OCI-LY3 (cell line): ENCODE results near the gene TGFB1.

Source experiments
- H2AFZ ChIP-seq: fragments of 200-600, 300-600 bp; shearing (Covaris generic); 2 replicates; pipeline ENCODE4 v1.6.0; 2014; ENCODE audit warnings: antibody characterized with exemption, low read depth, low read length
- H3K27ac ChIP-seq: fragments of 200-600, 300-600 bp; sonication (generic); 2 replicates; pipeline ENCODE4 v1.5.1; 2014; ENCODE audit warnings: mild to moderate bottlenecking, low read length, moderate library complexity, mixed read lengths
- H3K27me3 ChIP-seq: fragments of 200-600, 300-600 bp; sonication (generic); 2 replicates; pipeline ENCODE4 v1.6.1; 2014; ENCODE audit warnings: low read depth, low read length, mixed read lengths
- H3K36me3 ChIP-seq: fragments of 200-600, 300-600 bp; sonication (generic); replicated peaks from 2 replicates; pipeline ENCODE3; 2014; ENCODE audit warnings: low read depth, low read length, mixed read lengths
- H3K4me1 ChIP-seq: fragments of 300-600, 200-600 bp; sonication (generic); 2 replicates; pipeline ENCODE4 v1.6.1; 2014; ENCODE audit warnings: low read length, mixed read lengths
- H3K4me2 ChIP-seq: fragments of 200-600, 300-600 bp; sonication (generic); 2 replicates; pipeline ENCODE4 v1.6.1; 2014; ENCODE audit warnings: low read length, mixed read lengths
- H3K4me3 ChIP-seq: fragments of 300-600, 200-600 bp; sonication (generic); 2 replicates; pipeline ENCODE4 v1.5.1; 2014; ENCODE audit warnings: antibody characterized with exemption, mild to moderate bottlenecking, low read length, moderate library complexity
- H3K79me2 ChIP-seq: fragments of 300-600, 200-600 bp; shearing (Covaris generic); 2 replicates; pipeline ENCODE4 v1.6.1; 2014; ENCODE audit warnings: mild to moderate bottlenecking, low read length, mixed read lengths
- H3K9ac ChIP-seq: fragments of 300-600, 200-600 bp; shearing (Covaris generic); 2 replicates; pipeline ENCODE4 v1.6.0; 2014; ENCODE audit warnings: mild to moderate bottlenecking, low read length, moderate library complexity
- H3K9me3 ChIP-seq: fragments of 200-600, 300-600 bp; shearing (Covaris generic); 2 replicates; pipeline ENCODE4 v1.6.1; 2014; ENCODE audit warnings: low read length, mixed read lengths; ENCODE audit not compliant: insufficient read depth
- H4K20me1 ChIP-seq: fragments of 200-600, 300-600 bp; sonication (generic); 2 replicates; pipeline ENCODE4 v1.6.1; 2016; ENCODE audit warnings: low read length, mixed read lengths; ENCODE audit not compliant: insufficient read depth
- EZH2phosphoT487 ChIP-seq: fragments of 200-600 bp; shearing (Covaris generic); IDR thresholded peaks from 2 replicates; pipeline ENCODE4 v1.6.1; 2018; ENCODE audit warnings: antibody characterized with exemption, mixed run types, low read depth
- TF ChIP-seq, protein P1 (sequence below): fragments of 200-600, 300-600 bp; sonication (generic); IDR thresholded peaks from 2 replicates; pipeline ENCODE4 v1.5.1; 2014; ENCODE audit warnings: antibody characterized with exemption, low read length, low read depth

Gene TGFB1

GRCh38 chr19:41332000-41332399 lies 21.7 kb downstream of the TGFB1 start:
- no peak overlapping the region for H3K9ac ChIP-seq
- H3K4me3 ChIP-seq, result no peak overlapping the region
- H3K9me3 ChIP-seq, result no peaks in the 10 kb centered on the region
- peaks cover 59% of the 10 kb centered on the region for H3K36me3 ChIP-seq
- no peaks in the 10 kb centered on the region for H3K27me3 ChIP-seq
- peaks cover 35% of the 10 kb centered on the region for H3K4me1 ChIP-seq
- TF ChIP-seq EZH2phosphoT487, result no peak
- TF ChIP-seq, protein P1, sequence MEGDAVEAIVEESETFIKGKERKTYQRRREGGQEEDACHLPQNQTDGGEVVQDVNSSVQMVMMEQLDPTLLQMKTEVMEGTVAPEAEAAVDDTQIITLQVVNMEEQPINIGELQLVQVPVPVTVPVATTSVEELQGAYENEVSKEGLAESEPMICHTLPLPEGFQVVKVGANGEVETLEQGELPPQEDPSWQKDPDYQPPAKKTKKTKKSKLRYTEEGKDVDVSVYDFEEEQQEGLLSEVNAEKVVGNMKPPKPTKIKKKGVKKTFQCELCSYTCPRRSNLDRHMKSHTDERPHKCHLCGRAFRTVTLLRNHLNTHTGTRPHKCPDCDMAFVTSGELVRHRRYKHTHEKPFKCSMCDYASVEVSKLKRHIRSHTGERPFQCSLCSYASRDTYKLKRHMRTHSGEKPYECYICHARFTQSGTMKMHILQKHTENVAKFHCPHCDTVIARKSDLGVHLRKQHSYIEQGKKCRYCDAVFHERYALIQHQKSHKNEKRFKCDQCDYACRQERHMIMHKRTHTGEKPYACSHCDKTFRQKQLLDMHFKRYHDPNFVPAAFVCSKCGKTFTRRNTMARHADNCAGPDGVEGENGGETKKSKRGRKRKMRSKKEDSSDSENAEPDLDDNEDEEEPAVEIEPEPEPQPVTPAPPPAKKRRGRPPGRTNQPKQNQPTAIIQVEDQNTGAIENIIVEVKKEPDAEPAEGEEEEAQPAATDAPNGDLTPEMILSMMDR, result no peak
- no peak overlapping the region for H3K4me2 ChIP-seq
- peaks cover 40% of the 10 kb centered on the region for H3K79me2 ChIP-seq
- peaks cover 25% of the 10 kb centered on the region for H4K20me1 ChIP-seq
- H2AFZ ChIP-seq, result no peak overlapping the region
- no peak overlapping the region for H3K27ac ChIP-seq

DNA sequence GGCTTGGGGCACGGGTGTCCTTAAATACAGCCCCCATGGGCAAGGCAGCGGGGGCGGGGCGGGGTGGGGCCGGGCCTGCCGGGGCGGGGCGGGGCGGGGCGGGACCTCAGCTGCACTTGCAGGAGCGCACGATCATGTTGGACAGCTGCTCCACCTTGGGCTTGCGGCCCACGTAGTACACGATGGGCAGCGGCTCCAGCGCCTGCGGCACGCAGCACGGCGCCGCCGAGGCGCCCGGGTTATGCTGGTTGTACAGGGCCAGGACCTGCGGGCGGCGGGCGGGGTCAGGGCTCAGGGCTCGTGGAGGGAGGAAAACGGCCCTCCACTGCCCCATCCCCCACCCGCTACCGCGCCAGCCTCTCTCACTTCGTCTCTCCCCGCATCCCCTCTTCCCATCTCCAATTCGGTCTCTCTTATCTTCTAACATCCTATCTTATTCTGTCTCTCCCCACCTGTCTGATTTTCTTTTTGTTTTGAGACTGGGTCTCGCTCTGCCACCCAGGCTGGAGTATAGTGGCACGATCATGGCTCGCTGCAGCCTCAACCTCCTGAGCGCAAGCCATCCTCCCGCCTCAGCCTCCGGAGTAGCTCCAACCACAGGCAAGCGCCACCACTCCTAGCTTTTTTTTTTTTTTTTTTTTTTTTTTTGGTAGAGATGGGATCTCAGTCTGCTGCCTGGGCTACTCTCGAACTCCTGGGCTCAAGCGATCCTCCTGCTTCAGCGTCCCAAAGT lies 22.6 kb downstream of the TGFB1 start:
- H3K4me2 ChIP-seq, result no peak overlapping the region
- H4K20me1 ChIP-seq, result peaks cover 27% of the 10 kb centered on the region
- no peak overlapping the region for H3K9ac ChIP-seq
- peaks cover 61% of the 10 kb centered on the region for H3K36me3 ChIP-seq
- H3K27me3 ChIP-seq, result no peaks in the 10 kb centered on the region
- H3K79me2 ChIP-seq, result peaks cover 44% of the 10 kb centered on the region
- TF ChIP-seq, protein P1, result no peak
- TF ChIP-seq EZH2phosphoT487, result no peak
- no peak overlapping the region for H3K4me3 ChIP-seq
- peaks cover 38% of the 10 kb centered on the region for H3K4me1 ChIP-seq
- H3K27ac ChIP-seq, result no peak overlapping the region
- H2AFZ ChIP-seq, result no peak overlapping the region
- no peaks in the 10 kb centered on the region for H3K9me3 ChIP-seq

- H3K4me2 ChIP-seq, result no peak overlapping the region
- H3K4me3 ChIP-seq, result no peak overlapping the region
- H3K79me2 ChIP-seq, result peaks cover 45% of the 10 kb centered on the region
- H4K20me1 ChIP-seq, result peaks cover 32% of the 10 kb centered on the region
- no peaks in the 10 kb centered on the region for H3K9me3 ChIP-seq
- H3K9ac ChIP-seq, result no peak overlapping the region
- no peaks in the 10 kb centered on the region for H3K27me3 ChIP-seq
- H2AFZ ChIP-seq, result no peak overlapping the region
- peaks cover 59% of the 10 kb centered on the region for H3K36me3 ChIP-seq
- no peak for TF ChIP-seq EZH2phosphoT487
- TF ChIP-seq, protein P1, result no peak
- no peak overlapping the region for H3K27ac ChIP-seq
- peaks cover 35% of the 10 kb centered on the region for H3K4me1 ChIP-seq
These were observed 23.2 kb downstream of the TGFB1 start for GRCh38 chr19:41330481-41330880.

- peaks cover 65% of the 10 kb centered on the region for H3K36me3 ChIP-seq
- peak overlapping the region; percentile 43; the same call in 1 of the 2 replicates for H3K4me2 ChIP-seq
- peaks cover 41% of the 10 kb centered on the region for H4K20me1 ChIP-seq
- H3K9me3 ChIP-seq, result no peaks in the 10 kb centered on the region
- no peak overlapping the region for H3K9ac ChIP-seq
- TF ChIP-seq, protein P1, result no peak
- no peak for TF ChIP-seq EZH2phosphoT487
- H2AFZ ChIP-seq, result no peak overlapping the region
- H3K27me3 ChIP-seq, result no peaks in the 10 kb centered on the region
- H3K4me3 ChIP-seq, result no peak overlapping the region
- peaks cover 32% of the 10 kb centered on the region for H3K4me1 ChIP-seq
- peak overlapping the region; percentile 16 for H3K27ac ChIP-seq
- H3K79me2 ChIP-seq, result peaks cover 42% of the 10 kb centered on the region
These were observed 24.9 kb downstream of the TGFB1 start for GRCh38 chr19:41328842-41329225.
